Endodermal cell (in vitro differentiated cells): Measurements from ENCODE around the gene ST7. TPM values are rescaled to one million over a fixed set of nuclear protein-coding genes. Genes with fewer than 3 reads are reported as not detected.

Source experiments
- DNase-seq: peaks from one replicate; pipeline ENCODE4 v3.0.0-alpha.2; 2017
- H3K27ac ChIP-seq: 2 replicates; pipeline ENCODE4 v1.5.1; 2013; ENCODE audit warnings: mild to moderate bottlenecking, low read depth, low read length, moderate library complexity
- H3K27me3 ChIP-seq: 2 replicates; pipeline ENCODE4 v1.6.1; 2013; ENCODE audit warnings: mild to moderate bottlenecking, low read length, moderate library complexity; ENCODE audit not compliant: insufficient read depth, control insufficient read depth, poor library complexity, severe bottlenecking
- H3K36me3 ChIP-seq: 2 replicates; pipeline ENCODE4 v1.7.0; 2013; ENCODE audit warnings: mild to moderate bottlenecking, low read length, moderate library complexity; ENCODE audit not compliant: control insufficient read depth, insufficient read depth
- H3K4me1 ChIP-seq: one replicate; pipeline ENCODE4 v1.7.0; 2013; ENCODE audit warnings: low read length; ENCODE audit not compliant: control insufficient read depth, insufficient read depth
- H3K4me3 ChIP-seq: 2 replicates; pipeline ENCODE4 v1.5.1; 2013; ENCODE audit warnings: mild to moderate bottlenecking, low read length, moderate library complexity
- H3K9ac ChIP-seq: 2 replicates; pipeline ENCODE4 v1.6.1; 2013; ENCODE audit warnings: mild to moderate bottlenecking, low read length, moderate library complexity; ENCODE audit not compliant: poor library complexity, severe bottlenecking; ENCODE audit errors: extremely low read depth
- H3K9me3 ChIP-seq: 2 replicates; pipeline ENCODE4 v1.6.1; 2013; ENCODE audit warnings: mild to moderate bottlenecking, low read length, moderate library complexity; ENCODE audit not compliant: control insufficient read depth
- H3K27ac Mint-ChIP-seq: 2 replicates; pipeline ENCODE4 v1.8.0; 2020; ENCODE audit warnings: mixed read lengths
- H3K27me3 Mint-ChIP-seq: 2 replicates; pipeline ENCODE4 v1.8.0; 2021; ENCODE audit warnings: mild to moderate bottlenecking, mixed read lengths; ENCODE audit not compliant: insufficient read depth
- H3K36me3 Mint-ChIP-seq: 2 replicates; pipeline ENCODE4 v1.8.0; 2020; ENCODE audit warnings: low read depth, mixed read lengths
- H3K4me1 Mint-ChIP-seq: 2 replicates; pipeline ENCODE4 v1.8.0; 2020; ENCODE audit warnings: mixed read lengths
- H3K4me3 Mint-ChIP-seq: 2 replicates; pipeline ENCODE4 v1.8.0; 2020; ENCODE audit warnings: mild to moderate bottlenecking, moderate library complexity, mixed read lengths
- H3K9me3 Mint-ChIP-seq: 2 replicates; pipeline ENCODE4 v1.8.0; 2020; ENCODE audit warnings: mild to moderate bottlenecking, mixed read lengths
- WGBS, 2 experiments: methylation state at CpG; one replicate each; pipeline versions ENCODE4 v1.1.5 to v1.1.7; 2013; ENCODE audit warnings: missing lambda C conversion rate in 2 of 2, mixed read lengths in 1 of 2; ENCODE audit not compliant: insufficient coverage in 1 of 2, insufficient read length in 1 of 2; 5-methylcytosine and 5-hydroxymethylcytosine counted together
- total RNA-seq, 2 donors: library from RNA; stranded (reverse); fragmentation: NEBNext Ultra II Directional in 1 of 2; extraction: Animal tissue kit (Norgen Biotek cat#: 25700) in 1 of 2; gene quantifications; 2 replicates in 1 of 2; 3 replicates in 1 of 2; pipeline ENCODE4 v1.2.1, GENCODE V29; 2021
- TF ChIP-seq, protein P1 (sequence below): fragments of 200-600 bp; sonication (generic); conservative IDR thresholded peaks from 2 replicates; pipeline ENCODE4 v1.5.0; 2021; ENCODE audit warnings: antibody characterized with exemption, mild to moderate bottlenecking

ST7 gene
- total RNA-seq, 2 donors from 2014 or later = 6.4 to 8.9 TPM

GRCh38 chr7:117071551-117071950, 118.2 kb downstream of the ST7 start:
- 94 to 100% methylated on average over 2 of the region's 3 CpGs for WGBS, 2 experiments
- Histone ChIP-seq H3K27me3 (peaks cover 48% of the 10 kb centered on the region), H3K36me3 (no peaks in the 10 kb centered on the region), H3K27ac (no peak overlapping the region), H3K9ac (no peak overlapping the region), H3K4me3 (no peak overlapping the region), H3K4me1 (peaks cover 16% of the 10 kb centered on the region), H3K9me3 (peaks cover 15% of the 10 kb centered on the region)
- H3K9me3 Mint-ChIP-seq = peaks cover 18% of the 10 kb centered on the region
- peaks cover 38% of the 10 kb centered on the region for H3K4me1 Mint-ChIP-seq
- DNase-seq = no peak
- TF ChIP-seq, protein P1, sequence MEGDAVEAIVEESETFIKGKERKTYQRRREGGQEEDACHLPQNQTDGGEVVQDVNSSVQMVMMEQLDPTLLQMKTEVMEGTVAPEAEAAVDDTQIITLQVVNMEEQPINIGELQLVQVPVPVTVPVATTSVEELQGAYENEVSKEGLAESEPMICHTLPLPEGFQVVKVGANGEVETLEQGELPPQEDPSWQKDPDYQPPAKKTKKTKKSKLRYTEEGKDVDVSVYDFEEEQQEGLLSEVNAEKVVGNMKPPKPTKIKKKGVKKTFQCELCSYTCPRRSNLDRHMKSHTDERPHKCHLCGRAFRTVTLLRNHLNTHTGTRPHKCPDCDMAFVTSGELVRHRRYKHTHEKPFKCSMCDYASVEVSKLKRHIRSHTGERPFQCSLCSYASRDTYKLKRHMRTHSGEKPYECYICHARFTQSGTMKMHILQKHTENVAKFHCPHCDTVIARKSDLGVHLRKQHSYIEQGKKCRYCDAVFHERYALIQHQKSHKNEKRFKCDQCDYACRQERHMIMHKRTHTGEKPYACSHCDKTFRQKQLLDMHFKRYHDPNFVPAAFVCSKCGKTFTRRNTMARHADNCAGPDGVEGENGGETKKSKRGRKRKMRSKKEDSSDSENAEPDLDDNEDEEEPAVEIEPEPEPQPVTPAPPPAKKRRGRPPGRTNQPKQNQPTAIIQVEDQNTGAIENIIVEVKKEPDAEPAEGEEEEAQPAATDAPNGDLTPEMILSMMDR = no peak
- H3K27me3 Mint-ChIP-seq = no peaks in the 10 kb centered on the region
- H3K4me3 Mint-ChIP-seq = no peak overlapping the region
- no peak overlapping the region for H3K27ac Mint-ChIP-seq
- H3K36me3 Mint-ChIP-seq = peaks cover 5% of the 10 kb centered on the region

DNA sequence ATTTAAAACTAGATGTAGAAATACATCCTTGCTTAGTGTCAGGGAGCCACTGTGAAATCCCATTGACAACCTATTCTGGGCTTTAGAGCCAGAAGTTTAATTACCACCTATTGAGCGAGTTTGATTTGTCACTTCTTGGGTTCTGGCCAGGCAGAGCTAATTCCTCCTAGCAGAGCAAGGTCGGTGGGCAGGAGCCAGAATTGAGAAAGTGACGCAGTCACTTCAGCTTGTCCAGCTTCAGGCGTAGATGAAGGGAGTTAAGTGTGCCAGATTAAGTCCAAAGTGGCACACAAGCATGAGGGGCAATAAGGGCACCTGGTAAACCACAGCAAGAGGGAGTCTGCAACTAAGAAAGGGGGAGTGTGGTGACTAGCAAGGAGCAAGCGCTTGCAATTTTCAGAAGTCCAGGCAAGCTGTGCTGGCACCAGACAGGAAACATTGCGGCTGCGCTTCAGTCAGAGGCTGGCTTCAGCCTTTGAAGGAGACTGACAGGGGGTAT, 119.4 kb downstream of the ST7 start:
- H3K36me3 ChIP-seq = no peaks in the 10 kb centered on the region
- H3K4me1 ChIP-seq = peaks cover 16% of the 10 kb centered on the region
- H3K9ac ChIP-seq = no peak overlapping the region
- H3K4me3 ChIP-seq = no peak overlapping the region
- WGBS, 2 experiments = 76 to 83% methylated on average over 5 to 7 of the region's 7 CpGs
- H3K27ac ChIP-seq = no peak overlapping the region
- no peak for DNase-seq
- Mint-ChIP-seq H3K4me1 (peaks cover 39% of the 10 kb centered on the region), H3K27me3 (peaks cover 6% of the 10 kb centered on the region), H3K27ac (no peak overlapping the region), H3K36me3 (peaks cover 5% of the 10 kb centered on the region), H3K9me3 (peaks cover 25% of the 10 kb centered on the region), H3K4me3 (no peak overlapping the region)
- TF ChIP-seq, protein P1 = no peak
- H3K27me3 ChIP-seq = peaks cover 49% of the 10 kb centered on the region
- peaks cover 24% of the 10 kb centered on the region for H3K9me3 ChIP-seq

DNA sequence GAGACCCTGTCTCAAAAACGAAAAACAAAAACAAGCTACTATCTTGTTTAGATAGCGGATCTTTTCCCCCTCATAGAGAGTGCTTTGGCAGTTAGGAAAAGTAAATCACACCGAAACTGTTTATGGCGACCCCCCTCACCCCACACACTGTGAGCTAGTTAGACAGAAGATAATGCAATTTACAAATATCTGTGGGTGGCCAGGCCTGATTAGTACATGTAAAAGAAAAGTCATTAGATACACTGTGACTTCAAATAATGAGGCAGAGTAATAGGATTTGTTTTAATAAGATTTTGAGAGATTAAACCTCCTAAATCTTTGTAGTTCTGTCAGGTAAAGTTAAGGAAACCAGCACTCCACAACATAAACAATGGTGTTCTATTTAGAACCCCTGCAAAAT, 121.1 kb downstream of the ST7 start:
- 54% methylated on average over 3 of the region's 4 CpGs; no CpG with 5 or more reads in 1 of the 2 experiments for WGBS, 2 experiments
- DNase-seq = peak; percentile 65
- peaks cover 24% of the 10 kb centered on the region for H3K9me3 ChIP-seq
- no peak overlapping the region for H3K27ac Mint-ChIP-seq
- H3K9ac ChIP-seq = no peak overlapping the region
- H3K4me1 ChIP-seq = peaks cover 13% of the 10 kb centered on the region
- peaks cover 56% of the 10 kb centered on the region for H3K27me3 ChIP-seq
- H3K9me3 Mint-ChIP-seq = peaks cover 25% of the 10 kb centered on the region
- H3K27me3 Mint-ChIP-seq = peaks cover 16% of the 10 kb centered on the region
- H3K4me3 Mint-ChIP-seq = no peak overlapping the region
- H3K4me1 Mint-ChIP-seq = peaks cover 34% of the 10 kb centered on the region
- no peaks in the 10 kb centered on the region for H3K36me3 ChIP-seq
- TF ChIP-seq, protein P1 = no peak
- no peak overlapping the region for H3K4me3 ChIP-seq
- H3K36me3 Mint-ChIP-seq = peaks cover 5% of the 10 kb centered on the region
- H3K27ac ChIP-seq = no peak overlapping the region
